Fibroblast of lung (primary cell): ENCODE measurements around the gene RNU6-9. TPM values are rescaled to one million over a fixed set of nuclear protein-coding genes. Genes with fewer than 3 reads are reported as not detected.
A peak's percentile ranks its signal among the peaks of the same experiment; 100 is the strongest.

Source experiments
- DNase-seq, 2 donors: peaks; one replicate each; pipeline versions ENCODE4 v3.0.0 to v3.0.0-alpha.2; 2010; ENCODE audit warnings: low read depth in 2 of 2
- H2AFZ ChIP-seq: 2 replicates; pipeline ENCODE4 v1.5.1; 2012; ENCODE audit warnings: low read length, control low read depth, inconsistent platforms
- H3K27ac ChIP-seq: 2 replicates; pipeline ENCODE4 v1.5.1; 2011; ENCODE audit warnings: low read length, control low read depth; ENCODE audit not compliant: insufficient read depth
- H3K27me3 ChIP-seq: 2 replicates; pipeline ENCODE4 v1.5.1; 2011; ENCODE audit warnings: mild to moderate bottlenecking, low read length; ENCODE audit not compliant: control insufficient read depth, insufficient read depth
- H3K36me3 ChIP-seq: 2 replicates; pipeline ENCODE4 v1.5.1; 2011; ENCODE audit warnings: low read length; ENCODE audit not compliant: control insufficient read depth, insufficient read depth
- H3K4me1 ChIP-seq: 2 replicates; pipeline ENCODE4 v1.5.1; 2011; ENCODE audit warnings: low read length; ENCODE audit not compliant: control insufficient read depth, insufficient read depth; ENCODE audit errors: extremely low read depth
- H3K4me2 ChIP-seq: 2 replicates; pipeline ENCODE4 v1.5.1; 2011; ENCODE audit warnings: low read length, control low read depth; ENCODE audit not compliant: insufficient read depth; ENCODE audit errors: extremely low read depth
- H3K4me3 ChIP-seq, 4 experiments: fragments of 200-600 bp in 1 of 4; sonication (generic) in 1 of 4; replicated peaks in 1 of 4; 2 replicates each; pipeline ENCODE4 v1.5.1; 2011 to 2016; ENCODE audit warnings: low read length in 4 of 4, low read depth in 3 of 4, mild to moderate bottlenecking in 3 of 4, control low read depth in 2 of 4, inconsistent platforms in 1 of 4, mixed read lengths in 1 of 4; ENCODE audit not compliant: insufficient read depth in 1 of 4; ENCODE audit errors: control extremely low read depth in 1 of 4
- H3K79me2 ChIP-seq: 2 replicates; pipeline ENCODE4 v1.5.1; 2012; ENCODE audit warnings: mild to moderate bottlenecking, low read length, inconsistent platforms; ENCODE audit not compliant: control insufficient read depth, insufficient read depth
- H3K9ac ChIP-seq: 2 replicates; pipeline ENCODE4 v1.5.1; 2011; ENCODE audit warnings: mild to moderate bottlenecking, low read length, control low read depth; ENCODE audit not compliant: insufficient read depth
- H3K9me3 ChIP-seq: 2 replicates; pipeline ENCODE4 v1.5.1; 2012; ENCODE audit warnings: low read depth, low read length; ENCODE audit not compliant: control insufficient read depth, insufficient read depth
- H4K20me1 ChIP-seq: 2 replicates; pipeline ENCODE4 v1.5.1; 2011; ENCODE audit warnings: low read length; ENCODE audit not compliant: control insufficient read depth, insufficient read depth; ENCODE audit errors: extremely low read depth
- EZH2 ChIP-seq: IDR thresholded peaks from 2 replicates; pipeline ENCODE4 v1.5.1; 2012; ENCODE audit warnings: low read length, control low read depth, mild to moderate bottlenecking; ENCODE audit errors: missing control alignments
- polyA minus RNA-seq: library from RNA; depleted of rRNA, polyadenylated mRNA; stranded (reverse); fragments of >200 nt; gene quantifications from 2 replicates; pipeline ENCODE4 v1.2.3, GENCODE V29; 2011; ENCODE audit warnings: low replicate concordance
- polyA plus RNA-seq, 2 donors: library from polyadenylated mRNA; depleted of rRNA in 1 of 2; stranded (reverse) in 1 of 2; unstranded in 1 of 2; fragments of >200 nt; gene quantifications; 2 replicates each; pipeline ENCODE4 v1.2.1, GENCODE V29; 2011 to 2012; ENCODE audit warnings: missing spikeins in 1 of 2
- total RNA-seq: library from RNA; depleted of rRNA; stranded (reverse); fragments of >200 nt; gene quantifications from 2 replicates; pipeline ENCODE4 v1.2.1, GENCODE V29; 2014
- TF ChIP-seq, protein P1 (sequence below), 2 donors: IDR thresholded peaks in 1 of 2; conservative IDR thresholded peaks in 1 of 2; 1 replicate in 1 of 2; 2 replicates in 1 of 2; pipeline ENCODE4 v1.5.1; 2011 to 2012; ENCODE audit warnings: low read length in 2 of 2, control low read depth in 1 of 2, inconsistent platforms in 1 of 2, low read depth in 1 of 2, mild to moderate bottlenecking in 1 of 2

RNU6-9 gene
- total RNA-seq = not detected in 2 replicates
- polyA plus RNA-seq = not detected in 2 replicates
- not detected in 2 replicates for polyA plus RNA-seq (2012)
- not detected in 2 replicates for polyA minus RNA-seq

DNA sequence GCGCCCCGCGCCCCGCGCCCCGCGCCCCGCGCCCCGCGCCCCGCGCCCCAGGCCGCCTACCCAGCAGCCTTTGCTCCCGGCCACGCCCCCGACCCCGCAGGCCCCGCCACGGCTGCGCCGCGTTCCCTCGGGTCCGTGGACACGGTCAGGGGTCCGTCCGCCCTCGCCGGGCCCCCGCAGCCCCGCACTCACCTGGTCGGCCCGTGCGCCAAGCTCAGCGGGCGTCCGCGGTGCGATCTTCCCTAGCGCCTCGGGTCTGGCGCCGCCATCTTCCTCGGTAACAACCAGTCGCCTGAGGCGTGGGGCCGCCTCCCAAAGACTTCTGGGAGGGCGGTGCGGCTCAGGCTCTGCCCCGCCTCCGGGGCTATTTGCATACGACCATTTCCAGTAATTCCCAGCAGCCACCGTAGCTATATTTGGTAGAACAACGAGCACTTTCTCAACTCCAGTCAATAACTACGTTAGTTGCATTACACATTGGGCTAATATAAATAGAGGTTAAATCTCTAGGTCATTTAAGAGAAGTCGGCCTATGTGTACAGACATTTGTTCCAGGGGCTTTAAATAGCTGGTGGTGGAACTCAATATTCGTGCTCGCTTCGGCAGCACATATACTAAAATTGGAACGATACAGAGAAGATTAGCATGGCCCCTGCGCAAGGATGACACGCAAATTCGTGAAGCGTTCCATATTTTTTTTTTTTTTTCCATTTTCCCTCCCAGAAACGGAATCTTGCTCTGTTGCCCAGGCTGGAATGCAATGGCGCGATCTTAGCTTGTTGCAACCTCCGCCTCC is at the start of gene RNU6-9, which contains the start of gene MED16:
TSS of gene RNU6-9 (plus strand) at position 591 of the 796 bp plus-strand sequence.
TSS of gene MED16 (minus strand) at position 294 of the 796 bp plus-strand sequence. CDS start 2,056 bp downstream, outside the sequence.
- H3K4me2 ChIP-seq = peak within 1 kb of the TSS; percentile 80
- no peaks in the 10 kb centered on the region for H3K4me1 ChIP-seq
- peak within 1 kb of the TSS; percentile 91 for H2AFZ ChIP-seq
- DNase-seq = peak; percentile 84 to 94
- H3K79me2 ChIP-seq = peaks cover 14% of the 10 kb centered on the region
- TF ChIP-seq EZH2 = no peak
- TF ChIP-seq, protein P1, sequence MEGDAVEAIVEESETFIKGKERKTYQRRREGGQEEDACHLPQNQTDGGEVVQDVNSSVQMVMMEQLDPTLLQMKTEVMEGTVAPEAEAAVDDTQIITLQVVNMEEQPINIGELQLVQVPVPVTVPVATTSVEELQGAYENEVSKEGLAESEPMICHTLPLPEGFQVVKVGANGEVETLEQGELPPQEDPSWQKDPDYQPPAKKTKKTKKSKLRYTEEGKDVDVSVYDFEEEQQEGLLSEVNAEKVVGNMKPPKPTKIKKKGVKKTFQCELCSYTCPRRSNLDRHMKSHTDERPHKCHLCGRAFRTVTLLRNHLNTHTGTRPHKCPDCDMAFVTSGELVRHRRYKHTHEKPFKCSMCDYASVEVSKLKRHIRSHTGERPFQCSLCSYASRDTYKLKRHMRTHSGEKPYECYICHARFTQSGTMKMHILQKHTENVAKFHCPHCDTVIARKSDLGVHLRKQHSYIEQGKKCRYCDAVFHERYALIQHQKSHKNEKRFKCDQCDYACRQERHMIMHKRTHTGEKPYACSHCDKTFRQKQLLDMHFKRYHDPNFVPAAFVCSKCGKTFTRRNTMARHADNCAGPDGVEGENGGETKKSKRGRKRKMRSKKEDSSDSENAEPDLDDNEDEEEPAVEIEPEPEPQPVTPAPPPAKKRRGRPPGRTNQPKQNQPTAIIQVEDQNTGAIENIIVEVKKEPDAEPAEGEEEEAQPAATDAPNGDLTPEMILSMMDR (conservative IDR thresholded peaks at IDR 0.05 in 1 of 2, IDR thresholded peaks at IDR 0.05 in 1 of 2; ENCODE audit: low read depth in 1 of 2, low read length in 2 of 2) = no peak
- peak within 1 kb of the TSS; percentile 93 for H3K9ac ChIP-seq
- H3K9me3 ChIP-seq = no peaks in the 10 kb centered on the region
- H3K27ac ChIP-seq = peak within 1 kb of the TSS; percentile 97
- no peaks in the 10 kb centered on the region for H4K20me1 ChIP-seq
- H3K27me3 ChIP-seq = no peaks in the 10 kb centered on the region
- peak within 1 kb of the TSS; percentile 67 to 85 (median 84) for H3K4me3 ChIP-seq
- peaks cover 14% of the 10 kb centered on the region for H3K36me3 ChIP-seq

DNA sequence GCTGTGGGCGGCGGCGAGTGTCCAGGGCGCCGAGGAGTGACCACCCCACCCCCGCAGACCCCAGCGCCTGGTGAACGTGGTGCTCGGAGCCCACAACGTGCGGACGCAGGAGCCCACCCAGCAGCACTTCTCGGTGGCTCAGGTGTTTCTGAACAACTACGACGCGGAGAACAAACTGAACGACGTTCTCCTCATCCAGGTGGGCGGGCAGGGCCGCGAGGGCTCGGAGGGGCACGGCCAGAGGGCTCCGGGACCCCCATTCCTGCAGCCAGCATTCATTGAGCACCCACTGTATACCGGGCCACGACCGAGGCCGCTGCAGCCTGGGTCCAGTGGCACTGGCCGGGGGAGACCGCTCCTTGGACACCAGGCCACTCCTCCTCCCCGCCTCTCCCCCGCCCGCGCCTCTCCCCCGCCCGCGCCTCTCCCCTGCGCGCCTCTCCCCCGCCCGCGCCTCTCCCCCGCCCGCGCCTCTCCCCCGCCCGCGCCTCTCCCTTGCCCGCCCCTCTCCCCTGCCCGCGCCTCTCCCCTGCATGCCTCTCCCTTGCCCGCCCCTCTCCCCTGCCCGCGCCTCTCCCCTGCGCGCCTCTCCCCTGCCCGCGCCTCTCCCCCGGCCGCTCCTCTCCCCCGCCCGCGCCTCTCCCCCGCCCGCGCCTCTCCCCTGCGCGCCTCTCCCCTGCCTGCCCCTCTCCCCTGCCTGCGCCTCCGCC is 49.3 kb upstream of the RNU6-9 start:
- H3K4me2 ChIP-seq = peak overlapping the region; percentile 44
- H3K4me3 ChIP-seq = peak overlapping the region in 1 of 4 experiments; percentile 7
- H3K79me2 ChIP-seq = no peaks in the 10 kb centered on the region
- peak; percentile 73 for TF ChIP-seq EZH2
- TF ChIP-seq, protein P1 (conservative IDR thresholded peaks at IDR 0.05 in 1 of 2, IDR thresholded peaks at IDR 0.05 in 1 of 2; ENCODE audit: low read depth in 1 of 2, low read length in 2 of 2) = no peak
- no peaks in the 10 kb centered on the region for H3K4me1 ChIP-seq
- no peaks in the 10 kb centered on the region for H4K20me1 ChIP-seq
- no peak for DNase-seq
- no peak overlapping the region for H3K9ac ChIP-seq
- H3K9me3 ChIP-seq = no peaks in the 10 kb centered on the region
- H3K27ac ChIP-seq = no peak overlapping the region
- H3K36me3 ChIP-seq = no peaks in the 10 kb centered on the region
- H2AFZ ChIP-seq = no peak overlapping the region
- peaks cover 19% of the 10 kb centered on the region for H3K27me3 ChIP-seq

DNA sequence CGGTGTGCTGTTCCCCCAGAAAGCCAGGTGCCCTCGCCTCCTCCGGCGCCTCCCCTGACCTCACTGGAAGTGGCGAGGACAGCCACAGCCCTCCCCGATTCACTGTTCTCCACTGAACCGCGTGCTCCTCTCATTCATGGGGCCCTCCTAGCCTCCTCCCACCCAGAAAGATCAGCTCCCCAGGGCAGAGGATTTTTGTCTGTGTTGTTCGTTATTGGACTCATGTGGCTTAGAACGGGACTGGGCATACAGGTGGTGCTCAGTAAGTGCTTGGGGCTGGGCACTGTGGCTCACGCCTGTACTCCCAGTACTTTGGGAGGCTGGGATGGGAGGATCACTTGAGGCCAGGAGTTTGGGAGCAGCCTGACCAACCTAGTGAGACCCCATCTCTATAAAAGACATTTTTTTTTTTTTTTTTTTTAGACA is 48.7 kb upstream of the RNU6-9 start:
- H3K27me3 ChIP-seq = peaks cover 19% of the 10 kb centered on the region
- H2AFZ ChIP-seq = no peak overlapping the region
- H4K20me1 ChIP-seq = no peaks in the 10 kb centered on the region
- H3K9me3 ChIP-seq = no peaks in the 10 kb centered on the region
- DNase-seq = no peak
- no peak overlapping the region for H3K9ac ChIP-seq
- TF ChIP-seq, protein P1 (conservative IDR thresholded peaks at IDR 0.05 in 1 of 2, IDR thresholded peaks at IDR 0.05 in 1 of 2; ENCODE audit: low read depth in 1 of 2, low read length in 2 of 2) = no peak
- TF ChIP-seq EZH2 = peak; percentile 87
- H3K27ac ChIP-seq = no peak overlapping the region
- H3K4me1 ChIP-seq = no peaks in the 10 kb centered on the region
- H3K79me2 ChIP-seq = no peaks in the 10 kb centered on the region
- H3K4me3 ChIP-seq = no peak overlapping the region
- no peak overlapping the region for H3K4me2 ChIP-seq
- no peaks in the 10 kb centered on the region for H3K36me3 ChIP-seq
